GM18507 (cell line): ENCODE results near the gene UPK3A.
"Not testable (repeated sequence)": the region's sequence is repeated elsewhere in the genome, so short reads cannot be mapped to it uniquely, and the experiment has no call there.

ENCODE experiments used
- DNase-seq: peaks from one replicate; pipeline ENCODE4 v3.0.0; 2011; ENCODE audit warnings: low read depth; ENCODE audit not compliant: insufficient read length; ENCODE audit errors: extremely low spot score
- FAIRE-seq: peaks from 2 replicates; lab custom pipeline; 2011; peaks lifted over from hg19 to GRCh38; lab: Jason Lieb, UNC

Gene UPK3A

GRCh38 chr22:45254388-45254787 is 30.4 kb upstream of the UPK3A start:
- DNase-seq (no peak), FAIRE-seq (no peak)

- no peak for DNase-seq
- FAIRE-seq, result peak; percentile 84
Measured at GRCh38 chr22:45254789-45255278, 29.9 kb upstream of the UPK3A start.

- FAIRE-seq, DNase-seq: not testable (repeated sequence)
Measured at GRCh38 chr22:45257941-45258340, 26.8 kb upstream of the UPK3A start.

- FAIRE-seq, result no peak
Measured at GRCh38 chr22:45259754-45260394, 24.9 kb upstream of the UPK3A start.

GRCh38 chr22:45260395-45260759 is 24.4 kb upstream of the UPK3A start:
- not testable (repeated sequence) for FAIRE-seq, DNase-seq

More at GRCh38 chr22:45259754-45260394, 24.9 kb upstream of the UPK3A start:
- no peak for DNase-seq

GRCh38 chr22:45261407-45262088 is 23.2 kb upstream of the UPK3A start:
- FAIRE-seq (no peak), DNase-seq (no peak)

GRCh38 chr22:45262195-45262930 is 22.4 kb upstream of the UPK3A start:
- FAIRE-seq (no peak), DNase-seq (no peak)

GRCh38 chr22:45262931-45263462 is 21.8 kb upstream of the UPK3A start:
- FAIRE-seq (no peak), DNase-seq (no peak)

DNA sequence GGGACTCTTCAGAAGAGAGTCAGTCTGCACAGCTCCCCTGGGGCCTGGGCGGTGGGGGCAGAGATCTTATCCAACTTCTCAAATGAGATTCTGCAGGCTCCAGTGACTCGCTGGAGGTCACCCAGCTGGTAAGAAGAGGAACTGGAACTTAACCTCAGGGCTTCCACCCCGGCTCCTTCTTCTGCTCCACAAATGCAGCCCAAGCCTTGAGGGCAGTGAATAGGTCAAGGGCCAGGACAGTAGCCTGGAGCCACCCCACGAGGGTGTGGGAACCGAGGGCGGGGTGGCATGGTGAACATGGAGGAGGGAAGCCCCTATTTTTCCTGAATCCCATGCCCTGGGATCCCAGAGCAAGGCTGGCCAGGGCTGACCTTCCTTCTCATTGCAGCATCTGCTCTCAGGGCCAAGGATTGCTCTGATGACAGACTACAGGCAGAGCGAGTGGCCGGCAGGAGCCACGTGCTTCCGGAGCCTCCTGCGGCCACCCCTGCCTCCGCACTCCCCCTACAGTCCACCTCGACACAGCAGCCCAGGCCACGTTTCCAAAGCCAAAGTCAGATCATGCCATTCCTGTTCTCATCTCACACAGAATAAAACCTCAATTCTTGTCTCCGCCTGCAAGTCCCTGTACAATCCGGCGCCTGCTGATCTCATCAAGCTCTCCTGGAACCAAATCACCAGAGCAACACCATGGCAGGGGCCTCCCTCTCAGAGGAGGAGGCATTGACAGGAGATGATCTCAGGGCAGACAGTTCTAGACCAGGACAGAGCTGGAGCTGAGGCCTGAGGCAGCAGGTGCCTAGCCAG is 21.1 kb upstream of the UPK3A start:
- DNase-seq (no peak), FAIRE-seq (peak; percentile 93)

DNA sequence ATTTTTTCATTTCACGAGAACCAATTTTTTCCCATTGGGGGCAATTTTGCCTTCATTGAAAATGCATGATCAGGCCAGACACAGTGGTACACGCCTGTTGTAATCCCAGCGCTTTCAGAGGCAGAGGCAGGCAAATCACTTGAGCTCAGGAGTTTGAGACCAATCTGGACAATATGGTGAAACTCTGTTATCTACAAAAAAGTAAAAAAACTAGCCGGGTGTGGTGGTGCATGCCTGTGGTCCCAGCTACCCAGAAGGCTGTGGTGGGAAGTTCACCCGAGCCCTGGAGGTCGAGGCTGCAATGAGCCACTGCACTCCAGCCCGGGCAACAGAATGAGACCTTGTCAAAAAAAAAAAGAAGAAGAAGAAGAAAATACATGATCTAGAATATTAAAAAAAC is 19.2 kb upstream of the UPK3A start:
- FAIRE-seq, result peak; percentile 5
- DNase-seq, result no peak

DNA sequence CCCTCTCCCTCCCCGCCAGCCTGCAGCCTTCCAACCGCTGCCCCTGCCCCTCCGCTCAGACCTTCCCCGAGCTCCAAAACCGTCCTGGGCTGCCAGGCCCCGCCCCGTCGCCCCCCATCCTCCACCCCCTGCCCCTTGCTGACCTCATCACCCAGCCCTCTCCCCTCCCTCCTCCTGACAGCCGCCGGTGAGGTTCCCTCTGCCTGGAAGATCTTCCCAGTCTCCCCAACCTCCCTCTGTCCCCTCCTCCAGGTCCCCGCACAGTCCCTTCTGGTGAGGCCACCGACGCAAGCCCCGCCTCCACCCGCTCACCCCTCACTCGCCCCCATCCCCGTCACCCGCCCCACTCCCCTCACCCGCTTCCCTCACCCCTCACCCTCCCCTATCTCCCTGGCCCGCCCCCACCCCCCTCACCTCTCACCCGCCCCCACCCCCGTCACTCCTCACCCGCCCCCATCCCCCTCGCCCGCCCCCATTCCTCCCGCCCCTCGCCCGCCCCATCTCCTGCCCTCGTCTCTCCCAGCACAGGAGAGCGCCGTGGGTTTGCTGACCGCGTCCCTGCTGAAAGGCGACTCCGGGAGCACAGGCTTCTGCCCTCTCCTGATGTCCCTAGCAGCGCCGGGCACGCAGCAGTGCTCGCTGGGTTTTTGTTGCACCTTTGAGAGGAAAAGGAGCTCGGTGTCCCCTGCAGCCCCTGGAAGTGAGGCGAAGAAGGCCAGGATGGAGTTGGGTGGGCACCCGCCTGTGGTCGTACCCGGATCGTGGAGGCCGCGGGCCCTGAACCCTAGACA is 16.4 kb upstream of the UPK3A start:
- DNase-seq (no peak), FAIRE-seq (no peak)

- DNase-seq, result peak; percentile 78
- FAIRE-seq, result peak; percentile 76
Measured at GRCh38 chr22:45268958-45269844, 15.5 kb upstream of the UPK3A start.

DNA sequence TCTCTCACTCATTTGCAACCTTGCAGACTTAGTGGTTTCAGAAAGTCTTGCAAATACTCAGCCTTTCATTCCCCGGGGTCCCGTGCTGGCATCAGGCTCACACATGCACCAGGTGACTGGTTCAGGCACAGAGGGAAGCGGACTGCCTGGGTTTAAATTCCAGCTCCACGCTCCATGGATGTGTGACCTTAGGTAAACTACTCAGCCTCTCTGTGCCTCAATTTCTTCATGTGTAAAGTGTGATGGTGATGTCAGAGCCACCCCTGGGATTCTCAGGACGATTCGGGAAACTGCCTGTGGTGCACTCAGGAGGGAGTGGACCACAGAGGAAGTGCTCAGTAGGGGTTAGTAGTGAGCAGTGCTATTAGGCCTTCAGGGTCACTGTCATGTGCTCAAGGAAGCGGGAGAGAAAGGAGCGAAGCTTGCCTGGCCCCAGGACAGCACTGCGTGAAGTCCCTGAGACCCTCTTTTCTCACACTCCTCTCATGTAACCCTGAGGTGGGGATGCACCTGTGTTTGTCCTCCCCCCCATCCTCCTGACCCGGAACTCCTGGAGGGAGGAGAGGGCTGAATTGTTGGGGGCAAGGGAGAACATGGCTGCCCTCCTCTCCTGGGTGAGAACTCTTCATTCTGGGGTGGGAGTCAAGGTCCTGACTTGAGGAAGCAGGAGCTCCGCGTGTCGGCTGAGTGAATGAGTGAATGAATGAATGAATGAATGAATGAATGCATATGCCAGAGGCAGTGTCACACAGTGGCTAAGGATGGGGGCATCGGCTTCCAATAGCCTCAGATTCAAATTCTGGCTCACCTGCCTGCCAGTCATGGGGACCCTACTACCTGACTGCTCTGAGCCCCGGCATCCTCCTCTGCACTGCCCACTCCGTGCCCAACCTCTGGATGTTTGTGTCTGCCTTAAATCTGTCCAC is 14.4 kb upstream of the UPK3A start:
- FAIRE-seq, result no peak
- DNase-seq, result no peak

DNA sequence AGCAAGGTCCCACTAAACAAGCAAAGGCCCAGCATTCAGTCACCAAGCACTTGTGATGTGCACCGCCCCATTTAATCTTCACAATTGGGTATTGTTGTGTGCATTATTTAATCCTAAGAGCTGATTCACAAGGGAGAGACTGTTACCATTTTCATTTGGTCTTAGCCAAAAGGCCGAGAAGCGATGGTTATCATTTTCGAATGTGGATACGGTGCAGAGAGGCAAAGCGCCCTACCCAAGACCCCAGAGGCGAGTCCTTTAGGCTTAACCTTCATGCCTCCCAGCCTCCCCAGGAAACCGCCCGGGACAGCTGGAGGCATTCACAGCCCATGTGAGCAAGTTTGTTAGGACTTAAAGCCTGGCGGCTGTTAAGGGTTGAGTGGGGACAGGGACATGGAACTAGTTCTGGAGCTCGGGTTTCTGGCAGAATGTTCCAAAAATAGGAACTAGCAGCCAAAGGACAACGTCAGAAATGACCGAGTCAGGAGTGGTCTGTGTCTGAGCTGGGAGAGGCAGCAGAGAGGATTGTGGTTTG is 13.0 kb upstream of the UPK3A start:
- no peak for DNase-seq
- FAIRE-seq, result no peak

- no peak for FAIRE-seq
Measured at GRCh38 chr22:45272498-45272897, 12.3 kb upstream of the UPK3A start.

GRCh38 chr22:45273452-45274075 is 11.2 kb upstream of the UPK3A start:
- FAIRE-seq (no peak), DNase-seq (no peak)

More at GRCh38 chr22:45272498-45272897, 12.3 kb upstream of the UPK3A start:
- DNase-seq, result no peak
